ENCODE results near the gene TRIM15. TPM values are rescaled to one million over a fixed set of nuclear protein-coding genes. Genes with fewer than 3 reads are reported as not detected.

Gene TRIM15
- polyA plus RNA-seq, 6 donors from 2014 or later = not detected

GRCh38 chr6:30204116-30204515, 40.8 kb downstream of the TRIM15 start:
- peak overlapping the region in 5 of 6 donors; percentile 26 to 83 (median 69) for H3K27ac Mint-ChIP-seq
- H3K9me3 Mint-ChIP-seq = no peaks in the 10 kb centered on the region
- DNase-seq (no peak), ATAC-seq (ENCODE audit: low read depth in 2 of 2) (no peak)
- peaks cover 60 to 89% (median 85%) of the 10 kb centered on the region in 3 donors for H3K4me1 Mint-ChIP-seq
- H3K27me3 Mint-ChIP-seq = no peaks in the 10 kb centered on the region
- peaks cover 0 to 4% of the 10 kb centered on the region in 2 donors for H3K36me3 Mint-ChIP-seq
- no peak overlapping the region for H3K4me3 Mint-ChIP-seq

- H3K4me3 Mint-ChIP-seq = peak overlapping the region in 3 of 8 donors; percentile 24 to 72 (median 46)
- no peaks in the 10 kb centered on the region for H3K9me3 Mint-ChIP-seq
- no peaks in the 10 kb centered on the region for H3K27me3 Mint-ChIP-seq
- H3K27ac Mint-ChIP-seq = peak overlapping the region in 2 of 6 donors; percentile 77 to 78
- ATAC-seq (ENCODE audit: low read depth in 2 of 2) (no peak), DNase-seq (no peak)
- H3K4me1 Mint-ChIP-seq = peaks cover 66 to 90% (median 89%) of the 10 kb centered on the region in 3 donors
- peaks cover 0 to 4% of the 10 kb centered on the region in 2 donors for H3K36me3 Mint-ChIP-seq
Observed at GRCh38 chr6:30206152-30206551, 42.8 kb downstream of the TRIM15 start.

GRCh38 chr6:30206799-30207618, 43.7 kb downstream of the TRIM15 start:
- H3K4me3 Mint-ChIP-seq = peak overlapping the region in 7 of 8 donors; percentile 8 to 70 (median 48)
- peaks cover 0 to 4% of the 10 kb centered on the region in 2 donors for H3K36me3 Mint-ChIP-seq
- no peaks in the 10 kb centered on the region for H3K27me3 Mint-ChIP-seq
- ATAC-seq (ENCODE audit: low read depth in 2 of 2) = peak in 1 of 2 donors; percentile 21
- H3K9me3 Mint-ChIP-seq = no peaks in the 10 kb centered on the region
- no peak for DNase-seq
- H3K27ac Mint-ChIP-seq = peak overlapping the region in 4 of 6 donors; percentile 15 to 83 (median 50)
- H3K4me1 Mint-ChIP-seq = peaks cover 67 to 90% (median 88%) of the 10 kb centered on the region in 3 donors

- H3K9me3 Mint-ChIP-seq = no peaks in the 10 kb centered on the region
- H3K36me3 Mint-ChIP-seq = peaks cover 0 to 4% of the 10 kb centered on the region in 2 donors
- ATAC-seq (ENCODE audit: low read depth in 2 of 2) = no peak
- no peak for DNase-seq
- H3K4me3 Mint-ChIP-seq = peak overlapping the region in 7 of 8 donors; percentile 8 to 79 (median 48)
- peak overlapping the region in 2 of 6 donors; percentile 15 to 39 for H3K27ac Mint-ChIP-seq
- peaks cover 67 to 89% (median 88%) of the 10 kb centered on the region in 3 donors for H3K4me1 Mint-ChIP-seq
- H3K27me3 Mint-ChIP-seq = no peaks in the 10 kb centered on the region
Observed at GRCh38 chr6:30207619-30208295, 44.4 kb downstream of the TRIM15 start.

- DNase-seq (no peak), ATAC-seq (ENCODE audit: low read depth in 2 of 2) (no peak)
- Mint-ChIP-seq H3K4me1 (peaks cover 67 to 85% (median 79%) of the 10 kb centered on the region in 3 donors), H3K27ac (peak overlapping the region in 4 of 6 donors; percentile 42 to 99 (median 64)), H3K4me3 (peak overlapping the region in 7 of 8 donors; percentile 72 to 100 (median 94)), H3K9me3 (no peaks in the 10 kb centered on the region), H3K27me3 (no peaks in the 10 kb centered on the region), H3K36me3 (peaks cover 0 to 4% of the 10 kb centered on the region in 2 donors)
Observed at GRCh38 chr6:30211306-30211705, 48.0 kb downstream of the TRIM15 start.

GRCh38 chr6:30211899-30212298, 48.6 kb downstream of the TRIM15 start:
- Mint-ChIP-seq H3K4me1 (peaks cover 61 to 79% (median 74%) of the 10 kb centered on the region in 3 donors), H3K9me3 (no peaks in the 10 kb centered on the region), H3K27ac (peak overlapping the region in 5 of 6 donors; percentile 75 to 100 (median 100)), H3K4me3 (peak overlapping the region; percentile 85 to 100 (median 96)), H3K27me3 (no peaks in the 10 kb centered on the region), H3K36me3 (peaks cover 0 to 4% of the 10 kb centered on the region in 2 donors)
- DNase-seq (no peak), ATAC-seq (ENCODE audit: low read depth in 2 of 2) (no peak)

GRCh38 chr6:30212865-30213666, 49.7 kb downstream of the TRIM15 start, which contains the start of gene TRIM26:
Gene TRIM26 (minus strand): TSS chr6:30213406. CDS start chr6:30199103, 14,303 bp downstream.
- H3K9me3 Mint-ChIP-seq = no peaks in the 10 kb centered on the region
- ATAC-seq (ENCODE audit: low read depth in 2 of 2) (peak; percentile 80), DNase-seq (peak; percentile 99)
- H3K27me3 Mint-ChIP-seq = no peaks in the 10 kb centered on the region
- no peaks in the 10 kb centered on the region for H3K36me3 Mint-ChIP-seq
- peaks cover 51 to 67% (median 62%) of the 10 kb centered on the region in 3 donors for H3K4me1 Mint-ChIP-seq
- H3K27ac Mint-ChIP-seq = peak within 1 kb of the TSS; percentile 99 to 100 (median 100)
- H3K4me3 Mint-ChIP-seq = peak within 1 kb of the TSS; percentile 85 to 100 (median 96)

- Mint-ChIP-seq H3K4me3 (peak overlapping the region; percentile 85 to 100 (median 96)), H3K27me3 (no peaks in the 10 kb centered on the region), H3K27ac (peak overlapping the region; percentile 99 to 100 (median 100)), H3K36me3 (no peaks in the 10 kb centered on the region), H3K9me3 (no peaks in the 10 kb centered on the region), H3K4me1 (peaks cover 48 to 62% (median 57%) of the 10 kb centered on the region in 3 donors)
- no peak for ATAC-seq (ENCODE audit: low read depth in 2 of 2)
- no peak for DNase-seq
Observed at GRCh38 chr6:30213667-30213956, 50.3 kb downstream of the TRIM15 start.

GRCh38 chr6:30213957-30214656, 50.8 kb downstream of the TRIM15 start:
- Mint-ChIP-seq H3K27ac (peak overlapping the region; percentile 99 to 100 (median 100)), H3K36me3 (no peaks in the 10 kb centered on the region), H3K27me3 (no peaks in the 10 kb centered on the region), H3K4me3 (peak overlapping the region; percentile 85 to 100 (median 96)), H3K4me1 (peaks cover 44 to 58% (median 53%) of the 10 kb centered on the region in 3 donors), H3K9me3 (no peaks in the 10 kb centered on the region)
- ATAC-seq (ENCODE audit: low read depth in 2 of 2) (peak; percentile 55 to 61), DNase-seq (peak; percentile 77)

- H3K27me3 Mint-ChIP-seq = no peaks in the 10 kb centered on the region
- no peaks in the 10 kb centered on the region for H3K9me3 Mint-ChIP-seq
- no peaks in the 10 kb centered on the region for H3K36me3 Mint-ChIP-seq
- H3K4me3 Mint-ChIP-seq = peak overlapping the region; percentile 85 to 100 (median 96)
- H3K4me1 Mint-ChIP-seq = peaks cover 48 to 62% (median 55%) of the 10 kb centered on the region in 3 donors
- H3K27ac Mint-ChIP-seq = peak overlapping the region; percentile 99 to 100 (median 100)
- DNase-seq (no peak), ATAC-seq (ENCODE audit: low read depth in 2 of 2) (no peak)
Observed at GRCh38 chr6:30214657-30214982, 51.3 kb downstream of the TRIM15 start.

GRCh38 chr6:30216096-30216495, 52.8 kb downstream of the TRIM15 start:
- ATAC-seq (ENCODE audit: low read depth in 2 of 2) (no peak), DNase-seq (no peak)
- Mint-ChIP-seq H3K36me3 (no peaks in the 10 kb centered on the region), H3K27me3 (no peaks in the 10 kb centered on the region), H3K9me3 (no peaks in the 10 kb centered on the region), H3K4me1 (peaks cover 37 to 48% (median 41%) of the 10 kb centered on the region in 3 donors), H3K4me3 (peak overlapping the region in 7 of 8 donors; percentile 35 to 91 (median 69)), H3K27ac (peak overlapping the region in 4 of 6 donors; percentile 29 to 99 (median 37))

GRCh38 chr6:30219244-30219643, 55.9 kb downstream of the TRIM15 start:
- peak overlapping the region in 1 of 6 donors; percentile 10 for H3K27ac Mint-ChIP-seq
- DNase-seq (peak; percentile 34), ATAC-seq (ENCODE audit: low read depth in 2 of 2) (peak; percentile 61 to 63)
- H3K4me1 Mint-ChIP-seq = peaks cover 23 to 25% (median 24%) of the 10 kb centered on the region in 3 donors
- peaks cover 5 to 20% (median 16%) of the 10 kb centered on the region in 7 donors for H3K9me3 Mint-ChIP-seq
- H3K36me3 Mint-ChIP-seq = peaks cover 0 to 17% of the 10 kb centered on the region in 2 donors
- H3K4me3 Mint-ChIP-seq = peak overlapping the region in 3 of 8 donors; percentile 18 to 41 (median 18)
- H3K27me3 Mint-ChIP-seq = peaks cover 0 to 6% (median 0%) of the 10 kb centered on the region in 3 donors

All from naive B cell (primary cell).